SW 1271 (cell line): ENCODE data around the gene CERS6.

Experiments
- DNase-seq, 2 experiments: peaks; one replicate each; lab custom pipeline; 2025; lab: John Stamatoyannopoulos, UW

CERS6 gene

GRCh38 chr2:168602846-168603401 is 146.9 kb downstream of the CERS6 start:
- no peak for DNase-seq

GRCh38 chr2:168603439-168603961 is 147.4 kb downstream of the CERS6 start:
- no peak for DNase-seq

GRCh38 chr2:168604252-168604651 is 148.2 kb downstream of the CERS6 start:
- no peak for DNase-seq

GRCh38 chr2:168607992-168608391 is 151.9 kb downstream of the CERS6 start:
- DNase-seq, result no peak

GRCh38 chr2:168608796-168609195 is 152.7 kb downstream of the CERS6 start:
- DNase-seq, result no peak

GRCh38 chr2:168611091-168611490 is 155.0 kb downstream of the CERS6 start:
- no peak for DNase-seq

- DNase-seq, result no peak
These were observed 156.0 kb downstream of the CERS6 start for GRCh38 chr2:168611896-168612650.

GRCh38 chr2:168612719-168613118 is 156.6 kb downstream of the CERS6 start:
- no peak for DNase-seq

- DNase-seq, result no peak
These were observed 157.5 kb downstream of the CERS6 start for GRCh38 chr2:168613551-168613950.

GRCh38 chr2:168614172-168615018 is 158.3 kb downstream of the CERS6 start:
- no peak for DNase-seq

- no peak for DNase-seq
These were observed 164.5 kb downstream of the CERS6 start for GRCh38 chr2:168620554-168620953.

- DNase-seq, result no peak
These were observed 166.5 kb downstream of the CERS6 start for GRCh38 chr2:168622559-168622958.

- no peak for DNase-seq
These were observed 168.0 kb downstream of the CERS6 start for GRCh38 chr2:168624028-168624427.

- no peak for DNase-seq
These were observed 170.0 kb downstream of the CERS6 start for GRCh38 chr2:168626096-168626495.

GRCh38 chr2:168626647-168627046 is 170.6 kb downstream of the CERS6 start:
- DNase-seq, result no peak

GRCh38 chr2:168632709-168633121 is 176.6 kb downstream of the CERS6 start:
- DNase-seq, result no peak

- DNase-seq, result no peak
These were observed 177.1 kb downstream of the CERS6 start for GRCh38 chr2:168633200-168633599.

GRCh38 chr2:168633895-168634294 is 177.8 kb downstream of the CERS6 start:
- DNase-seq, result no peak

- DNase-seq, result no peak
These were observed 179.0 kb downstream of the CERS6 start for GRCh38 chr2:168635065-168635577.

- DNase-seq, result no peak
These were observed 182.9 kb downstream of the CERS6 start for GRCh38 chr2:168639018-168639417.

- no peak for DNase-seq
These were observed 183.4 kb downstream of the CERS6 start for GRCh38 chr2:168639441-168639898.

GRCh38 chr2:168640039-168640438 is 184.0 kb downstream of the CERS6 start:
- no peak for DNase-seq
